Tibial nerve (tissue), 4 donors: ENCODE results near the gene TTN. TPM values are rescaled to one million over a fixed set of nuclear protein-coding genes. Genes with fewer than 3 reads are reported as not detected.

ENCODE experiments used
- DNase-seq, 2 donors: peaks; one replicate each; pipeline ENCODE4 v3.0.0-alpha.2; 2019; ENCODE audit warnings: low spot score in 2 of 2
- H3K27ac ChIP-seq, 4 donors: fragments of 200-600 bp; sonication (generic) in 3 of 4; one replicate each; pipeline ENCODE4 v1.5.1; 2017 to 2019; ENCODE audit warnings: mild to moderate bottlenecking in 1 of 4
- H3K27me3 ChIP-seq, 2 donors: fragments of 200-600 bp; sonication (generic) in 1 of 2; one replicate each; pipeline versions ENCODE4 v1.5.1 to v1.6.0; 2017 to 2019
- H3K36me3 ChIP-seq, 3 donors: fragments of 200-600 bp; sonication (generic); one replicate each; pipeline ENCODE4 v1.5.1; 2018 to 2019
- H3K4me1 ChIP-seq, 4 donors: fragments of 200-600 bp; sonication (generic) in 3 of 4; one replicate each; pipeline ENCODE4 v1.5.1; 2017 to 2019
- H3K4me3 ChIP-seq, 4 donors: fragments of 200-600 bp; sonication (generic) in 3 of 4; one replicate each; pipeline ENCODE4 v1.5.1; 2017 to 2019; ENCODE audit warnings: mild to moderate bottlenecking in 1 of 4, moderate library complexity in 1 of 4
- H3K9me3 ChIP-seq, 4 donors: fragments of 200-600 bp; sonication (generic) in 3 of 4; one replicate each; pipeline ENCODE4 v1.5.1; 2017 to 2019
- CTCF ChIP-seq, 5 experiments: fragments of 200-600 bp in 3 of 5; fragments of 450-650 bp in 2 of 5; sonication (generic) in 3 of 5; IDR thresholded peaks; one replicate each; pipeline ENCODE4 v1.5.1; 2016 to 2019; ENCODE audit warnings: antibody characterized with exemption in 5 of 5, mild to moderate bottlenecking in 3 of 5, moderate library complexity in 2 of 5
- EP300 ChIP-seq, 2 donors: sonication (generic); formaldehyde crosslinking; IDR thresholded peaks; one replicate each; pipeline ENCODE4 v1.6.1; 2017; ENCODE audit warnings: antibody characterized with exemption in 2 of 2, mild to moderate bottlenecking in 1 of 2
- POLR2A ChIP-seq, 2 donors: fragments of 450-650 bp; IDR thresholded peaks; one replicate each; pipeline ENCODE4 v1.6.1; 2017; ENCODE audit warnings: antibody characterized with exemption in 2 of 2, mild to moderate bottlenecking in 2 of 2, moderate library complexity in 2 of 2
- WGBS, 2 donors: methylation state at CpG; one replicate each; pipeline ENCODE4 v1.1.5; 2018; 5-methylcytosine and 5-hydroxymethylcytosine counted together
- total RNA-seq, 4 donors: library from RNA; depleted of rRNA; stranded (reverse); fragments of >200 nt; gene quantifications; one replicate each; pipeline ENCODE4 v1.1.0, GENCODE V29; 2016

Gene TTN
- total RNA-seq, 4 donors from 2014 or later: 4.7 to 15.5 (median 9.2) TPM

GRCh38 chr2:178805457-178805856 is 1.8 kb downstream of the TTN start:
- Histone ChIP-seq H3K36me3 (no peaks in the 10 kb centered on the region), H3K27ac (no peak overlapping the region), H3K9me3 (no peaks in the 10 kb centered on the region), H3K27me3 (no peaks in the 10 kb centered on the region), H3K4me3 (no peak overlapping the region), H3K4me1 (no peaks in the 10 kb centered on the region)
- TF ChIP-seq EP300 (IDR thresholded peaks at IDR 0.05) (no peak), CTCF (IDR thresholded peaks at IDR 0.05) (no peak), POLR2A (IDR thresholded peaks at IDR 0.05) (no peak)
- DNase-seq: no peak
- WGBS, 2 donors: 47 to 50% methylated on average over 2 of the region's 2 CpGs

GRCh38 chr2:178804791-178805190 is 2.4 kb downstream of the TTN start:
- no peaks in the 10 kb centered on the region for H3K4me1 ChIP-seq
- TF ChIP-seq EP300 (IDR thresholded peaks at IDR 0.05): no peak
- TF ChIP-seq CTCF (IDR thresholded peaks at IDR 0.05): peak in 2 of 5 experiments; percentile 29 to 35
- H3K36me3 ChIP-seq: no peaks in the 10 kb centered on the region
- no peak overlapping the region for H3K4me3 ChIP-seq
- no peak overlapping the region for H3K27ac ChIP-seq
- H3K27me3 ChIP-seq: no peaks in the 10 kb centered on the region
- WGBS, 2 donors: 86% methylated on average over 3 of the region's 3 CpGs
- no peak for DNase-seq
- H3K9me3 ChIP-seq: no peaks in the 10 kb centered on the region

DNA sequence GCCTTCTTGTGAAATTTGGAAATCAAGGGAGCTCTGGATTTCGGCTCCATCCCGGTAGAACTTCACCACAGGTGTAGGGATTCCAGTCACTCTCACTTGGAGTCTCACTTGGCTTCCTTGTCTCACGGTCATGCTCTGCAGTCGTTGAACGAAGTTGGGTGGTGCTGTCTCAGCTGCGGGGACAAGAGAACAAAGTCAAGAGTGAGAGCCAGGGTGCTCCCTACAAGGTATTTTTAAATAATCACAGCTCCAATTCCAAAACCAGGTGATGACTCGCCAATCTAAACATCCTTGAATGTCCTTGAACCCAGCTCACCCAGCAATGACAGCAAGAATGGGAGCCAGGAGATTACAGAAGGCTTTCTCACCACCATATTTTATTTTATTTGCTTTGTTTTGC is 6.7 kb downstream of the TTN start:
- Histone ChIP-seq H3K36me3 (no peaks in the 10 kb centered on the region), H3K27ac (no peak overlapping the region), H3K4me1 (no peaks in the 10 kb centered on the region), H3K27me3 (no peaks in the 10 kb centered on the region), H3K9me3 (no peaks in the 10 kb centered on the region), H3K4me3 (no peak overlapping the region)
- DNase-seq: no peak
- WGBS, 2 donors: 88 to 90% methylated on average over 7 of the region's 7 CpGs
- no peak for TF ChIP-seq POLR2A (IDR thresholded peaks at IDR 0.05)
- no peak for TF ChIP-seq EP300 (IDR thresholded peaks at IDR 0.05)
- no peak for TF ChIP-seq CTCF (IDR thresholded peaks at IDR 0.05)

GRCh38 chr2:178799305-178799704 is 7.9 kb downstream of the TTN start:
- Histone ChIP-seq H3K27me3 (no peaks in the 10 kb centered on the region), H3K4me3 (no peak overlapping the region), H3K4me1 (no peaks in the 10 kb centered on the region), H3K27ac (no peak overlapping the region), H3K9me3 (no peaks in the 10 kb centered on the region), H3K36me3 (no peaks in the 10 kb centered on the region)
- DNase-seq: no peak
- 93% methylated on average over 19 of the region's 19 CpGs for WGBS, 2 donors
- TF ChIP-seq CTCF (IDR thresholded peaks at IDR 0.05) (no peak), EP300 (IDR thresholded peaks at IDR 0.05) (no peak), POLR2A (IDR thresholded peaks at IDR 0.05) (no peak)

DNA sequence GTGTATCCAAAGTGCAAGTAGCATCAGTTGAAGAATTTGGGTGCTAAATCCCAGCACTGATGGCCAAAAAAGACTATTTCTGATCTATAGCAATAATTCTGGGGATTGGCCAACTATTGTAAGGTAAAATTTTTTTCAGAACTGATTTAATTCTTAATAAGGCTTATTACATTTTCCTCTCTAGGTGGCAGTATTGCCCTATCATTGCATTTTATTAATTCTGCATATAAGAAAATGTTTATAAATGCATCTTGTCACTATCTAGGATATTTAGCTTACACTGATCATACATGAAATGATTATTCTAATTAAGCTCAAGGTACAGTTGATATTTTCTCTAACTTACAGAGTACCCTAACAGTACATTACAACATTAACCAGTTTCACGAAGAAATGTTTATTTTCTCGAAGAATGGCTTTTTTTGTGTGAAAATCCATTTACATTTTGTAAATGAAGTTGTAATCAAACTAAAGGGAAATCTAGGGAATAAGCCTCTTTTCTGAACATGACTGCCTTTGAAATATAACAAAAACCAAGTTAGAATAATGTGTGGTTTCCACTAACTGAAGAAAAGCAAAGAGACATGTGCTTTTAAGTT is 11.0 kb downstream of the TTN start:
- H3K36me3 ChIP-seq: no peaks in the 10 kb centered on the region
- H3K4me1 ChIP-seq: no peaks in the 10 kb centered on the region
- 84 to 88% methylated on average over 2 of the region's 2 CpGs for WGBS, 2 donors
- TF ChIP-seq POLR2A (IDR thresholded peaks at IDR 0.05) (no peak), CTCF (IDR thresholded peaks at IDR 0.05) (peak; percentile 42 to 60 (median 54)), EP300 (IDR thresholded peaks at IDR 0.05) (no peak)
- no peak overlapping the region for H3K4me3 ChIP-seq
- no peaks in the 10 kb centered on the region for H3K27me3 ChIP-seq
- no peak for DNase-seq
- no peak overlapping the region for H3K27ac ChIP-seq
- H3K9me3 ChIP-seq: no peaks in the 10 kb centered on the region
